HUES6 (cell line): ENCODE data around the gene CYP8B1.

Experiments
- H3K27ac ChIP-seq: 2 replicates; pipeline ENCODE4 v1.7.0; 2013; ENCODE audit warnings: low read depth, mild to moderate bottlenecking, low read length, inconsistent platforms
- H3K27me3 ChIP-seq: 2 replicates; pipeline ENCODE4 v1.6.1; 2013; ENCODE audit warnings: low read length; ENCODE audit not compliant: control insufficient read depth, insufficient read depth
- H3K36me3 ChIP-seq: 2 replicates; pipeline ENCODE4 v1.6.1; 2013; ENCODE audit warnings: low read length; ENCODE audit not compliant: control insufficient read depth, insufficient read depth
- H3K4me1 ChIP-seq: 2 replicates; pipeline ENCODE4 v1.6.1; 2013; ENCODE audit warnings: low read length; ENCODE audit not compliant: control insufficient read depth, insufficient read depth
- H3K4me3 ChIP-seq: 2 replicates; pipeline ENCODE4 v1.5.1; 2013; ENCODE audit warnings: low read depth, low read length
- H3K9ac ChIP-seq: one replicate; pipeline ENCODE4 v1.6.1; 2013; ENCODE audit warnings: mild to moderate bottlenecking, low read length
- H3K9me3 ChIP-seq: 2 replicates; pipeline ENCODE4 v1.6.1; 2013; ENCODE audit warnings: low read depth, low read length; ENCODE audit not compliant: control insufficient read depth, insufficient read depth

CYP8B1 gene

DNA sequence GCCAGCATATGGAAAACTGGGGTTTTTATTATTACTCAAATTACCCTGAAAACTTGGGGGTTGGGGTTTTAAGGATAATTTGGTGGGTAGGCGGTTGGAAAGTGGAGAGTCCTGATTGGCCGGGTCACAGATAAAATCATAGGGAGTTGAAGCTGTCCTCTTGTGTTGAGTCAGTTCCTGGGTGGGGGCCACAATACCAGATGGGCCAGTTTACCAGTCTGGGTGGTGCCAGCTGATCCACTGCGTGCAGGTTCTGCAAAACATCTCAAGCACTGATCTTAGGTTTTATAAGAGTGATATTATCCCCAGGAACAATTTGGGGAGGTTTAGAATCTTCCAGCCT lies 25.4 kb upstream of the CYP8B1 start:
- H3K9me3 ChIP-seq = peaks cover 3% of the 10 kb centered on the region; the same call in 1 of the 2 replicates
- no peaks in the 10 kb centered on the region for H3K27me3 ChIP-seq
- H3K9ac ChIP-seq = no peak overlapping the region
- H3K4me1 ChIP-seq = 0 out of 2 replicates have a peak, but pooled peaks cover under 1% of the 10 kb centered on the region
- H3K4me3 ChIP-seq = no peak overlapping the region
- no peaks in the 10 kb centered on the region for H3K36me3 ChIP-seq
- no peak overlapping the region for H3K27ac ChIP-seq

- H3K4me1 ChIP-seq = 0 out of 2 replicates have a peak, but pooled peaks cover 7% of the 10 kb centered on the region
- H3K4me3 ChIP-seq = no peak overlapping the region
- no peaks in the 10 kb centered on the region for H3K27me3 ChIP-seq
- no peak overlapping the region for H3K27ac ChIP-seq
- H3K9ac ChIP-seq = no peak overlapping the region
- peaks cover 3% of the 10 kb centered on the region; the same call in 1 of the 2 replicates for H3K9me3 ChIP-seq
- H3K36me3 ChIP-seq = no peaks in the 10 kb centered on the region
Measured at GRCh38 chr3:42900226-42901072, 24.8 kb upstream of the CYP8B1 start.

DNA sequence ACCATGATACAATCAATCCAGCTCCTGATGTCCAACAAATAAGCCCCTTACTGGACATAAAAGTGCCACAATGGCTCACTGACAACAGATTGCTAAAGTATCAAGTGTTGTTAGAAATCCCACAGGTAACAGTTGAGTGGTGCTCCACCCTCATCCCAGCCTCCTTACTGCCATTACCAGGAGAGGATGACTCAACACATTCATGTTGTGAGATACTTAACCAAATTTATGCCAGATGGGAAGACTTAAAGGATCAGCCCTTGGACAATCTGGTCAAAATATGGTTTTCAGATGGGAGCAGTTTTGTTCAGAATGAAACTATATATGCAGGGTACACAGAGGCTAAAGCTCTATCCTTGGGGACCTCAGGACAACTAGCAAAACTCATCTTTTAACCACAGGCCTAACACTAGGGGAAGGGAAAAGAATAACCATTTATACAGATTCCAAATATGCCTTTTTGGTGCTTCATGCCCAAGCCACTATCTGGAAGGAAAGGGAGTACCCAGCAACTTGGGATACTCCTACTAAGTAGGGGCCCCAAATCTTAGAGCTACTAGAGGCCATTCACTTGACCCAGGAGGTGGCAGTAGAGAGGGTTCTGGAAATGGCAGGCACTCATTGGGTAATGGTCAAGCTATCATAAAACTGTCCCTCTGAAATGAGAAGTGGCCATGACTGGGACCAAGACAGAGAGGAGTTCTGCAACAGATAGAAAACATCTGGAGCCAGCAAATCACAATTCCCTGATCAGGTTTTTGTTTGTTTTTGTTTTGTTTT lies 23.4 kb upstream of the CYP8B1 start:
- H3K4me1 ChIP-seq = 0 out of 2 replicates have a peak, but pooled peaks cover 10% of the 10 kb centered on the region
- H3K27me3 ChIP-seq = no peaks in the 10 kb centered on the region
- no peak overlapping the region for H3K27ac ChIP-seq
- H3K36me3 ChIP-seq = no peaks in the 10 kb centered on the region
- no peak overlapping the region for H3K9ac ChIP-seq
- H3K9me3 ChIP-seq = peaks cover 3% of the 10 kb centered on the region; the same call in 1 of the 2 replicates
- no peak overlapping the region for H3K4me3 ChIP-seq

- no peak overlapping the region for H3K27ac ChIP-seq
- H3K9me3 ChIP-seq = peaks cover 3% of the 10 kb centered on the region; the same call in 1 of the 2 replicates
- peaks cover 26% of the 10 kb centered on the region for H3K4me1 ChIP-seq
- H3K27me3 ChIP-seq = no peaks in the 10 kb centered on the region
- no peaks in the 10 kb centered on the region for H3K36me3 ChIP-seq
- no peak overlapping the region for H3K4me3 ChIP-seq
- no peak overlapping the region for H3K9ac ChIP-seq
Measured at GRCh38 chr3:42895580-42895868, 19.8 kb upstream of the CYP8B1 start.

- peaks cover 32% of the 10 kb centered on the region for H3K4me1 ChIP-seq
- no peaks in the 10 kb centered on the region for H3K27me3 ChIP-seq
- H3K9me3 ChIP-seq = 0 out of 2 replicates have a peak, but pooled peaks cover 3% of the 10 kb centered on the region
- H3K36me3 ChIP-seq = no peaks in the 10 kb centered on the region
- H3K27ac ChIP-seq = no peak overlapping the region
- no peak overlapping the region for H3K9ac ChIP-seq
- H3K4me3 ChIP-seq = no peak overlapping the region
Measured at GRCh38 chr3:42894698-42895579, 19.3 kb upstream of the CYP8B1 start.

- H3K4me3 ChIP-seq = no peak overlapping the region
- no peak overlapping the region for H3K9ac ChIP-seq
- H3K27ac ChIP-seq = no peak overlapping the region
Measured at GRCh38 chr3:42892807-42893206, 17.1 kb upstream of the CYP8B1 start.

DNA sequence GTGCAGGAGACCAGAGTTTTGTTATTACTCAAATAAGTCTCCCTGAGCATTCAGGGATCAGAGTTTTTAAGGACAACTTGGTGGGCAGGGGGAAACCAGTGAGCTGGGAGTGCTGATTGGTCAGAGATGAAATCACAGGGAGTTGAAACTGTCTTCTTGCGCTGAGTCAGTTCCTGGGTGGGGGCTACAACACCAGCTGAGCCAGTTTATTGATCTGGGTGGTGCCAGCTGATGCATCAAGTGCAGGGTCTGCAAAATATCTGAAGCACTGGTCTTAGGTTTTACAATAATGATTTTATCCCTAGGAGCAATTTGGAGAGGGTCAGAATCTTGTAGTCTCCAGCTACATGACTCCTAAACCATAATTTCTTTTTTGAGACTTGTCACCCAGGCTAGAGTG lies 16.5 kb upstream of the CYP8B1 start:
- no peaks in the 10 kb centered on the region for H3K27me3 ChIP-seq
- no peaks in the 10 kb centered on the region for H3K36me3 ChIP-seq
- no peaks in the 10 kb centered on the region for H3K9me3 ChIP-seq
- no peak overlapping the region for H3K9ac ChIP-seq
- H3K4me1 ChIP-seq = peaks cover 32% of the 10 kb centered on the region
- H3K27ac ChIP-seq = peak overlapping the region; percentile 94
- H3K4me3 ChIP-seq = no peak overlapping the region

More at GRCh38 chr3:42892807-42893206, 17.1 kb upstream of the CYP8B1 start:
- H3K4me1 ChIP-seq = peaks cover 32% of the 10 kb centered on the region
- H3K9me3 ChIP-seq = 0 out of 2 replicates have a peak, but pooled peaks cover 3% of the 10 kb centered on the region
- H3K36me3 ChIP-seq = no peaks in the 10 kb centered on the region
- no peaks in the 10 kb centered on the region for H3K27me3 ChIP-seq

DNA sequence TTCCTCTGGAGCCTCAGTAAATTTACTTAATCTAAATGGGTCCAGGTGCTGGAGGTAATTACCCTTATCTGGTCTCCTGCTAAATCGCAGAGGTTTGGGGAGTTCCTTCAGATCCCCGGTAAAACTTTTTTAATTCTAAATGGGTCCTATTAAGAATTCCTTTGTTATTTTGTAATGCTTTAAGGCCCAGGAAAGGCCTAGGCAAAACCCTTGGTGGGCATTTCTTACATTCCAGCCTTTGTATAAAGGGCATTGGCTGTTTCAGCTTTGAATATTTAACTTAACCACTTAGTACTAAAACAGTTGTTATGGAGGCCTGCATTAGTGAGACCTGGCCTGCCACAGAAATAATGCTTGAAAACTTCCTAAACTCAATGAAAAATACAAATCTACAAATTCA lies 15.4 kb upstream of the CYP8B1 start:
- peak overlapping the region; percentile 25 for H3K9ac ChIP-seq
- H3K9me3 ChIP-seq = no peaks in the 10 kb centered on the region

GRCh38 chr3:42887084-42887483 lies 11.4 kb upstream of the CYP8B1 start:
- Histone ChIP-seq H3K4me1 (peaks cover 35% of the 10 kb centered on the region), H3K9ac (no peak overlapping the region), H3K4me3 (no peak overlapping the region)

More for the DNA sequence above, 15.4 kb upstream of the CYP8B1 start:
- peak overlapping the region; percentile 94 for H3K27ac ChIP-seq
- H3K36me3 ChIP-seq = no peaks in the 10 kb centered on the region
- H3K4me3 ChIP-seq = no peak overlapping the region
- peaks cover 39% of the 10 kb centered on the region for H3K4me1 ChIP-seq
- no peaks in the 10 kb centered on the region for H3K27me3 ChIP-seq

GRCh38 chr3:42886294-42886822 lies 10.7 kb upstream of the CYP8B1 start:
- H3K9ac ChIP-seq = no peak overlapping the region
- no peak overlapping the region for H3K27ac ChIP-seq
- no peak overlapping the region for H3K4me3 ChIP-seq
- no peaks in the 10 kb centered on the region for H3K9me3 ChIP-seq
- no peaks in the 10 kb centered on the region for H3K27me3 ChIP-seq
- H3K4me1 ChIP-seq = peaks cover 32% of the 10 kb centered on the region
- H3K36me3 ChIP-seq = no peaks in the 10 kb centered on the region

More at GRCh38 chr3:42887084-42887483, 11.4 kb upstream of the CYP8B1 start:
- H3K27me3 ChIP-seq = no peaks in the 10 kb centered on the region
- no peaks in the 10 kb centered on the region for H3K9me3 ChIP-seq
- H3K36me3 ChIP-seq = no peaks in the 10 kb centered on the region
- no peak overlapping the region for H3K27ac ChIP-seq
